WERI-Rb-1 (cell line): ENCODE results near the gene SHBG.

Experiments
- DNase-seq: peaks from one replicate; pipeline ENCODE4 v3.0.0-alpha.2; 2020
- H3K27ac ChIP-seq: fragments of 250-450 bp; sonication (Bioruptor Pico); 2 replicates; pipeline ENCODE4 v1.5.1; 2020; ENCODE audit warnings: mild to moderate bottlenecking, moderate library complexity
- H3K27me3 ChIP-seq: fragments of 250-450 bp; sonication (Bioruptor Pico); 2 replicates; pipeline ENCODE4 v1.5.1; 2021; ENCODE audit warnings: mild to moderate bottlenecking, low read depth, moderate library complexity; ENCODE audit not compliant: insufficient read depth, severe bottlenecking
- H3K36me3 ChIP-seq: fragments of 250-450 bp; sonication (Bioruptor Pico); 2 replicates; pipeline ENCODE4 v1.5.1; 2020; ENCODE audit warnings: mild to moderate bottlenecking, moderate library complexity
- H3K4me3 ChIP-seq: 2 replicates; pipeline ENCODE4 v1.5.1; 2011; ENCODE audit warnings: low read depth, mild to moderate bottlenecking, control low read depth, low read length
- H3K9me3 ChIP-seq: fragments of 250-450 bp; sonication (Bioruptor Pico); 2 replicates; pipeline ENCODE4 v1.5.1; 2021; ENCODE audit warnings: mild to moderate bottlenecking, moderate library complexity; ENCODE audit not compliant: severe bottlenecking
- TF ChIP-seq, protein P1 (sequence below): IDR thresholded peaks from 2 replicates; pipeline ENCODE4 v1.5.1; 2011; ENCODE audit warnings: low read depth, mild to moderate bottlenecking, control low read depth, inconsistent platforms, low read length

SHBG gene

GRCh38 chr17:7674934-7675333, 45.0 kb downstream of the SHBG start:
- TF ChIP-seq, protein P1, sequence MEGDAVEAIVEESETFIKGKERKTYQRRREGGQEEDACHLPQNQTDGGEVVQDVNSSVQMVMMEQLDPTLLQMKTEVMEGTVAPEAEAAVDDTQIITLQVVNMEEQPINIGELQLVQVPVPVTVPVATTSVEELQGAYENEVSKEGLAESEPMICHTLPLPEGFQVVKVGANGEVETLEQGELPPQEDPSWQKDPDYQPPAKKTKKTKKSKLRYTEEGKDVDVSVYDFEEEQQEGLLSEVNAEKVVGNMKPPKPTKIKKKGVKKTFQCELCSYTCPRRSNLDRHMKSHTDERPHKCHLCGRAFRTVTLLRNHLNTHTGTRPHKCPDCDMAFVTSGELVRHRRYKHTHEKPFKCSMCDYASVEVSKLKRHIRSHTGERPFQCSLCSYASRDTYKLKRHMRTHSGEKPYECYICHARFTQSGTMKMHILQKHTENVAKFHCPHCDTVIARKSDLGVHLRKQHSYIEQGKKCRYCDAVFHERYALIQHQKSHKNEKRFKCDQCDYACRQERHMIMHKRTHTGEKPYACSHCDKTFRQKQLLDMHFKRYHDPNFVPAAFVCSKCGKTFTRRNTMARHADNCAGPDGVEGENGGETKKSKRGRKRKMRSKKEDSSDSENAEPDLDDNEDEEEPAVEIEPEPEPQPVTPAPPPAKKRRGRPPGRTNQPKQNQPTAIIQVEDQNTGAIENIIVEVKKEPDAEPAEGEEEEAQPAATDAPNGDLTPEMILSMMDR = no peak
- H3K36me3 ChIP-seq = peaks cover 50% of the 10 kb centered on the region

GRCh38 chr17:7676533-7676932, 46.6 kb downstream of the SHBG start:
- no peak overlapping the region for H3K27ac ChIP-seq
- TF ChIP-seq, protein P1 = no peak
- H3K9me3 ChIP-seq = peaks cover 8% of the 10 kb centered on the region
- H3K36me3 ChIP-seq = peaks cover 34% of the 10 kb centered on the region
- no peaks in the 10 kb centered on the region for H3K27me3 ChIP-seq
- no peak overlapping the region for H3K4me3 ChIP-seq
- no peak for DNase-seq

More at GRCh38 chr17:7674934-7675333, 45.0 kb downstream of the SHBG start:
- DNase-seq = no peak
- Histone ChIP-seq H3K4me3 (no peak overlapping the region), H3K9me3 (peaks cover 8% of the 10 kb centered on the region), H3K27ac (no peak overlapping the region), H3K27me3 (no peaks in the 10 kb centered on the region)

- TF ChIP-seq, protein P1 = no peak
- H3K4me3 ChIP-seq = no peak overlapping the region
- H3K36me3 ChIP-seq = peaks cover 26% of the 10 kb centered on the region
- DNase-seq = no peak
- H3K27ac ChIP-seq = no peak overlapping the region
- H3K27me3 ChIP-seq = no peaks in the 10 kb centered on the region
- peaks cover 8% of the 10 kb centered on the region for H3K9me3 ChIP-seq
Observed at GRCh38 chr17:7677388-7678067, 47.6 kb downstream of the SHBG start.
